Stimulated activated CD4-positive, alpha-beta T cell treated with anti-CD3 and anti-CD28 coated beads, Interleukin-4, amount 100 ng/mL, for 48 hours (primary cell): ENCODE results near the gene TEKT5.
A peak's percentile ranks its signal among the peaks of the same experiment; 100 is the strongest.
"Not testable (repeated sequence)": the region's sequence is repeated elsewhere in the genome, so short reads cannot be mapped to it uniquely, and the experiment has no call there.

Source experiments
- DNase-seq, 2 donors: peaks; one replicate each; pipeline ENCODE4 v3.0.0-alpha.2; 2020; ENCODE audit warnings: low read depth in 2 of 2

Gene TEKT5

DNA sequence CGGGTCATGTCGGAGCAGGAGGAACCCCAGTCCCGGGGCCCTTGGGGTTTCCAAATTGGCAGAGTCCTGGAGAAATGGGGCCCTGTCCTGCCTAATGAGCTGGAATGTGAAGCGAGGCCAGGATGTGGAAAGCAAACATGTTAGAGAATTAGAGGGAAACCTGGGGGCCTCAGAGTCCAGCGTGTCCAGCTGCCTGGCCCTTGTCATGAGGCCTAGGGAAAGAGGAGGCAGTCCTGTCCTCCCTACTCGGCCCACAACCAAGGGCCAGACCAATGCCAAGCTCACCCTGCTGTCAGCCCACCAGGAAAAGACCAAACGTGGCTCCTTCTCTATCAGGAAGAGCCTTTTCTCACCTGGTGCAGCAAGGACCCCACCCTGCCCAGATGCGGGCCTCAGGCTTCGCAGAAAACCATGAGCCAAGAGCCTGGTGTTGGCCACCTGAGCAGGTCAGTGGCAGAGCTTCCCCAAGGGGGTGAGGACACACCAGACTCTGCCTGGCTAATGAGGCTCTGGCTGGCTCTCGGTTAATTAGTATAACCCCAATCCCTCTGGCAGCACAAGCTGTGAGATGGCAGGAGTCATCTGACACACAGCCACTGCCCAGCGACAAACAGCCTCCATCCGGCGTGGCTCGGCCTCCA is 10.1 kb downstream of the TEKT5 start:
- DNase-seq, result no peak

DNA sequence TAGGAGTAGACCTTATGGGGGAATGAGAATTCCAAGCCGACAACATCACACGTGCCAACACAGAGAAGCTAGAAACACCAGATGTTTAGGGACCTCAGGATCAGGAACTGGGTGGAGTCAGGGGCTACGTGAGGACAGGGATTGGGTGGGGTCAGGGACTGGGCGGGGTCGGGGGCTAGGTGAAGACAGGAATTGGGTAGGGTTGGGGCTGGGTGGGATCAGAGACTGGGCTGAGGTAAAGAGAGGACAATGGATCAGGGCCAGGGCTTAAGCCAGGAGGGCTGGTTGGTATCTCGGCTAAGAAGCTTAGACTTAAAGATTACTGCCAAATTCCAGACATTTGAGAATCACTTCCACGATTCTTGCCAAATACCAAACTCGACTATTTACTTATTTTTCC is 11.6 kb downstream of the TEKT5 start:
- DNase-seq, result no peak

DNA sequence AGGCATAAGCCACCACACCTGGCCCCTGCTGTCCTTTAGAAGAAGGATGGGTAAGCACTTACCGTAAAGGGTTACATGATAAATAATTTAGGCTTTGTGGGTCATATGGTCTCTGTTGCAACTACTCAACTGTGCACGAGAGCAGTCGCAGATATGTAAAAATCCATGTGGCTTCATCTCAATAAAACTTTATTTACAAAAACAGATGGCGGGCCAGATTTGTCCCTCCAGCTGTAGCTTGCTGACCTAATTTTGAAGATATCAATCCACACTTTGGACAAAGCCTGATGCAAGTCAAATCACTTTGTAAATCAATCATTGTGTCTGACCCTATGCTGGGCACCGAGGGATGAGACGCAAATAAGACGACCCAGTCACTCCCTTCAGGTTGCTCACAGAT is 12.1 kb downstream of the TEKT5 start:
- no peak for DNase-seq

DNA sequence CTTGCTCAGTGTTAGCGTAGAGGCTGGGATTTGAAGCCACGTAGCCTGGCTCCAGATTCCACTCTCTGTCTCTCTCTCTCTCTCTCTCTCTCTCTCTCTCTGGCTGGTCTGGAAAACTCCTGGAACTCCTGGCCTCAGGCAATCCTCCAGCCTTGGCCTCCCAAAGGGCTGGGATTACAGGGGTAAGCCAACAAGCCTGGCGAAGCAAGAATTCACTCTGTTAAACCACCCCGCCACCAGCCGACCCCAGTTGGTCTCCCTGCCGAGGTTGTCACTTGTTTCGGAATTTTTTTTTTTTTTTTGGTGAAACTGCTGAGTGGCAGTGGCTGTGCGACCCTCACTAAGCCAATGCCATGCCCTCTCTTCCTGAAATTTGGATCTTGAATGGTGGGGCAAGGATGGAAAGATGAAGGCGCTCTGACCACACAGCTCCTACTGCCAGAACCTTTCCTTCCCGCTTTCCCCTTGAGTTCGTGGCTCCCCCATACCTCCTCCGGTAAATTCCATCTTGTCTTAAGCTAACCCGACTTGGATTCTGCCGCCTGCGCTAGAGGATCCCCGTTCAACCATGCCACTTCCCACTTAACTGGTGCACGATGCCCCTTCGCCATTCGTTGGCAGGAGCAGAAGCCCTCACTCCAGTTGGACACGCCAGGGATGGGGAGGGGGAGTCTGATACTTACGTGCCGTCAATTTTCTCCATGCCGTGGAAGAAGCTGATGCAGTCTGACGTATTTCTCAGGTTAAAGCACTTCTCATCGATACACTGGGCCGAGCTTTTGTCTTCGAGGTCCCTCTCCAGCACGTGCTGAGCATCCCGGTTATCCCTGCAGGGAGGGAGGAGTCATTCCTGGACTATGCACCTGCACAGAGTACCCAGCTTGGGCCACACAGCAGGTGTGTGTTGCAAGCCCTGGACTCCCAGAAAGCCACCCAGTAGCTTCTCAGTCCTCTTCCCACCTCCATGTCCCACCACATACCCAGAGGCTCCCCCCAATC is 13.1 kb downstream of the TEKT5 start:
- no peak for DNase-seq

DNA sequence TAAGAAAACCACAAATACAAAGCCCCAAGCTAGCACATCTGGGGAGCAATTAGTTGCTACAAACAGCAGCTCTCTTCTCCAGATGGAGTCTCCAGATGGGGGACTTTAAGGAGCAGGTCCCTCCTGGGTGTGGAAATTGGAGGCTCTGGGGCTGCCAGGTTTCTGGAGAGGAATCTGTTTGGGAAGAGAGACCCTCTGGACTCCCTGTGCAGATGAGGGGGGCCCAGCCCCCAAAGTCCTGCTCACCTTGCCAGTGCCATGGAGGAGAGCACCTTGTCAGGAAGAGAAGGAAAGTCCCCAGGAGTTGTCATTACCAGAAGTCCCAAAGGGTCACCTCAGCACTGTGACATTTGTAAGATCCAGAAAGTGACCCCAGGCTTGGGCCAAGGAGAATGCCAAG is 14.8 kb downstream of the TEKT5 start:
- no peak for DNase-seq

DNA sequence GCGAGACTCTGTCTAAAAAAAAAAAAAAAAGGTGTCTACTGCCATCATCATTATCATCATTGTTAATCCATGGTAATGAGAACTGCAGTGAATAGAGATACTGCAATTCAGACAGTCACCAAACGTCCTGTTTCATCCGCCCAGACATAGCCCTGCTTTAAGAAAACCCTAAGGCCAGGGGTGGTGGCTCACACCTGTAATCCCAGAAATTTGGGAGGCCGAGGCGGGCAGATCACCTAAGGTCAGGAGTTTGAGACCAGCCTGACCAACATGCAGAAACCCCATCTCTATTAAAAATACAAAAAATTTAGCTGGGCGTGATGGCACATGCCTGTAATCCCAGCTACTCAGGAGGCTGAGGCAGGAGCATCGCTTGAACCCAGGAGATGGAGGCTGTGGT is 15.3 kb downstream of the TEKT5 start:
- DNase-seq, result not testable (repeated sequence)

DNA sequence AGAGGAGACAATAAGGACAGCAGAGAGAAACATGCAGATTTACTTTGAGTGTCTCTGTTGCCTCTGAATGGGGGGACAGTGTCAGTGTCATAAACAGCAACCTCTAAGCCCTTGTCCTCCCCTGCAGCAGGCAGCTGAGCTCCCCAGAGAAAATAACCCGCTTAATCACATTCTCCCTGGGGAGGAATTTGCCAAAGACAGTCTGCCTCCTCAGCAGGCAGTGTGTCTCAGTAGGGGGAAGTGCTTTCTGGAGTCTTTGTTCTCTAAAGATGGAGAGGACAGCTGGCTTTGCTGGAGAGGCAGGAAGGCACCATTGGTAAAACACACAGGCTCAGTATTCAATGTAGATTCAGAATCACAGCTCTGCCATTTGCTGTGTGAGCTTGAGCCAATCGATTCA is 16.1 kb downstream of the TEKT5 start:
- no peak for DNase-seq

DNA sequence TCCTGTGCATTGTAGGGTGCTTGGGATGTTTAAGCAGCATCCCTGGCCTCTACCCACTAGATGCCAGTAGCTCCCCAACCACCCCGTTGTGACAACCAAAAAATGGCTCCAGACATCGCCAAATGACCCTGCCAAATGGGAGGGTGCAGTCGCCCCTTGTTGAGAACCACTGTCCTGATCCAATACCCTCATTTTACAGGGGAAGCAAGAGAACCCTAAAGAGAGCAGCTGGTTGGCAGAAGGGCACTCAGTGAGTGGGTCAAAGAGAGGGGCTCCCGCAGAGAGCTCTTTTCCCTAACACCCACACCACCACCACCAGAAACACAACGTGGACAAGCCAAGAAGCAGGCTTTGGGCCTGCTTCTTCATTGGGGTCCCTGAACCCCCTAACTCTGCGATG is 18.4 kb downstream of the TEKT5 start:
- DNase-seq, result no peak

DNA sequence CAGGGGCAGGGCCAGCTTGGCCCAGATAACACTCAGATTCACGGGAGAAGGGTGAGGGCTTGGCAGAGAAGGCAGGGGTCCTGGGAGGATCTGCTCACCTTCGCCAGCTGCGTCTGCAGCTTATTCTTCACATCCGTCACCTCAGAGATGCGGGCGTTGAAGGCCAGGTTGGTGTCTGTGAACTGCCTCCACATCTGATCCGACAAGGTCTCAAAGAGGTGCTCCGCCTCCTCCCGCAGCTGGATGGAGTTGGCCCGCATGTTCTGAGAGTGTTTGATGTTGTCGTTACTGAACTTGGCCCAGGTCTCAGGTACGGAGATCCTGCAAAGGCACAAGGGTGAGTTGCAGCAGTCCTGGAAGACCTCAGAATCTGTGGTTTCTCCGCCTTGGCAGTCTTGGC is 18.9 kb downstream of the TEKT5 start:
- no peak for DNase-seq

DNA sequence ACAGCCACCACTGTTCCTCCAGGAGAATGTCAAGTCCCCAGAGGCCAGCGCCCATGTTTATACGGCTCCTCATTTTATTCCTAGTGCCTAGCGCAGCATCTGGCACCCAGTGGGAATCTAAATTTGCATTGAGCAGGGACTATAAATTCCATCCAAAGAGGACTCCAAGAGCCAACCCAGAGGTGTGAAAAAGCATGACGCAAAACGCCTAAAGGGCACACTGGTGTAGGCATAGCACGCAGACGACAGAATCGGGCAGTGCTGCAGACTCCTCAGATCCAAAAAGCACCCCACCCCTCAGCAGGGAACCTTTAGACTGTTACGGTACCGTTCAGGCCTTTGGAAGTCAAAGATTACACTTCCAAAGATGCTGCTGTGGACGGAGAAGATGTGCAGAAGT is 19.5 kb downstream of the TEKT5 start:
- no peak for DNase-seq

DNA sequence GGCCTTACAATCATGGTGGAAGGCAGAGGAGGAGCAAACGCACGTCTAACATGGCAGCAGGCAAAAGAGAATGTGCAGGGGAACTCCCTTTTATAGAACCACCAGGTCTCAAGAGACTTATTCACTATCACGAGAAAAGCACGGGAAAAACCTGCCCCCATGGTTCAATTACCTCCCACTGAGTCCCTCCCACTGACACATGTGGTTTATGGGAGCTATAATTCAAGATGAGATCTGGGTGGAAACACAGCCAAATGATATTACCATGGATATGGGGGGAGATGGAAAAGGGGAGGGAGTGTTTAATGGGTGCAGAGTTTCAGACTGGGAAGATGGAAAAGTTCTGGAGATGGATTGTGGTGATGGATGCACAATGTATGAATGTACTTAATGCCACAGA is 23.0 kb downstream of the TEKT5 start:
- DNase-seq, result no peak

DNA sequence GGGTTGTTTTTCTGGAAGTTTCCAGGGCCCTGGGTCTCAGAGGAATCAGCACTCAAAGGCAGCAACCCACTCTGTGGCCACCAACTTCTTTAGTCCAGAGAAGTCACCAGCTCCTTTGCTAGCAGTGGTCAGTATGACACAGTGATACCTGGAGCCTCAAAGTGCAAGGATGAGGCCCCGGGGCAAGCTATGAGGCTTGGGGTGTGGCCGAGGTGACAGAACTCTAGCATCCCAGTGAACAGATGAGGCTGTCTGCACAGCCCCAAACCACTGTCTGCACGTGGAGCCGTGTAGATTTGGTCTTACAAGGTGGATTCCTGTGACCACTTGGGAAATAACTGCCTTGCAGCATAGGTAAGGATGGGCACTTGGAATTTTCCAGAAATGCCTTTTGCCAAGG is 24.9 kb downstream of the TEKT5 start:
- no peak for DNase-seq

DNA sequence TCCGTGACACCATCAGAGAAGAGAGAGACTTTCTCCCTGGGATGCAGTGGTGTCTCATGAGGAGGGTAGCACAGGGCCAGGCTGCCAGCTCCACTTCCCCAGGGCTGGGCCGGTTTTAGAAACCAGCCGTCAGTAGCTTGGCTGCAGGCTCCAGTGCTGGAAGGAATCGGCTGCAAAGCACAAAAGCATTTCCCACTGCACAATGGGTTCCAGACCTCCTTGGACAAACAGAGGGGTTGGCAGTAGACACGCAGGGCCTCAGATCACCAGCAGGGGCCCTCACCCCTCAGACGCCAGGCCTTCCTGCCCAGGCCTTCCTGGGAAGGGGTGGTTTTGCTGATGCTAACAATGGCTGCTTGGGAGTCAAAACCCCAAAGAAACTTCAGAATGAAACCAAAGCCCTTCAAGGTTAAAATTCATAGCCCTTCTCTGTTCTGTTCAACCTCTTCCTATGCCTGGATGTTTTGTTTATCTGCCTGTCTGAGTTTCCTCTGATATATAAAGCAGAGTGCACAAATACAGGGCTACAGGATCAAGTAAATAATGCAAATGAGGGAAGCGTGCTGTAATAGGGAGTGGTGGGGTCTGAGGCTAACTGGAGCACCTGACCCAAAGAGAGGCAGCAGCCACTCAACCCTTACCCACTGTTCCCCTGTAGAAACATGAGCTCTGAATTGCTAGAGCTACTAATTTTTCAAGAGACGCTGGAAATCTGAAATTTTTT is 26.2 kb downstream of the TEKT5 start:
- peak in 1 of 2 donors; percentile 2 for DNase-seq

DNA sequence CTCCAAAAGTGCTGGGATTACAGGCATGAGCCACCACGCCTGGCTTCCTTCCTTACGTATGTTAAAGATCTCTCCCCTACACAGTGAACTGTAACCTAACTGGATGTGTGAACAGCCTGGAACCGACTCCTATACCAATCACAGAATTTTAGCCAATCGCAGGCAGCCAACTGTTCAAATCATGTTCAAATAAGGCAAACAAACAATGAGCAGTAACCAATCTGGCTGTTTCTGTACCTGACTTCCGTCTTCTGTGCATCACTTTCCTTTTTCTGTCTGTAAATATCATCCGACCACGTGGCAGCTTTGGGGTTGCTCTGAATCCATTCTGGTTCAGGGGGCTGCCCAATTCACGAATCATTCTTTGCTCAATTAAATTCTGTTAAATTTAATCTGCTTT is 27.5 kb downstream of the TEKT5 start:
- no peak for DNase-seq

DNA sequence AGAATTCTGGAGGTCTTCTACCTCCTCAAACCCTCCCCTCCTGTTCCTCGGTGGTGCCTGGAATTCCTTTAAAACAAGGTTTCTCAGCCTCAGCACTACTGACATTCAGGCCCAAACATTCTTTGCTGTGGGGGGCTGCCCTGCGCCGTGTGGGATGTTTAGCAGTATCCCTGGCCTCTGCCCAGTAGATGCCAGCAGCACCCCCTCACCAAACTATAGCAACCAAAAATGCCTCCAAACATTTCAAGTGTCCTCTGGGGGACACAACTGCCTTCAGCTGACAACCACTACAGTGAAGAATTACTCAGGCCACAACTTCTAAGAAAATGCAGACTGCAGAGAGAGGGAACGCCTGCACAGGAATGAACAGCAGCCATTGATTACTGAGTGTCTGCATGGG is 28.4 kb downstream of the TEKT5 start:
- DNase-seq, result no peak

DNA sequence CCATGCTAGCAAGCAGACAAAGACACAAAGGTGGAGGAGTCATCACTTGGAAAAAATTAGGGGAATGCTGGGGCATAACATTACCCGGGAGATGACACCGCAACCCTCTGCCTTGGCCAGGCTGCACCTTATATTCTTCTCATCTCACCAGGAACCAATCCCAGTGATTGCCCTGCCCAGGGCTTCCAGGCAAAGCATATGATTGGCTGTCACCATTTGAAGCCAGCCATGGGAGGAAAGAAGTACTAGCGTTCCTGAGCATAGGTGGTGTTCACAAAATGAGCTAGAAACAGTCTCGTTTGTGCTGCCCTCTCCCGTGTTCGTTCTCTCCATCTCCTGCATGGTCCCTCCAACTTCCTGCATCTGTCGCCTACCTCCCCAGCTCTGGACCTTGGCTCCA is 29.6 kb downstream of the TEKT5 start:
- DNase-seq, result no peak

DNA sequence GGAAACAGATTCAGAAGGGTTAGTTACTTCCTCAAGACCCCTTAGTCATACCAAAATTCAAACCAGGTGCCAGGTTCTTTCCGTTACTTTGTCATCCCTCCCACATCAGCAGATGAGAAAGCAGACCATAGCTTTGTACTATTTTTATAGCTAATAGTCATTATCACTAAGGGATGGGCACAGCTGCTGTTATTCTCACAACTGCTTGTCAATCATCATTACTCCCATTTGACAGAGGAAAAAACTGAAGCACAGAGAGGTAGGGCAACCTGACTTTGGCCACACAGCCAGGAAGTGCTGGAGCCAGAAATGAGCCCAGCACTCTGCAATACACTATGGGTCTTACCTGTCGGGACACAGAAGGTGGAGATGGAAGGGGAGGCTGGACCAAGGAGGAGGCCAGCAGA is 30.0 kb downstream of the TEKT5 start:
- DNase-seq, result no peak

DNA sequence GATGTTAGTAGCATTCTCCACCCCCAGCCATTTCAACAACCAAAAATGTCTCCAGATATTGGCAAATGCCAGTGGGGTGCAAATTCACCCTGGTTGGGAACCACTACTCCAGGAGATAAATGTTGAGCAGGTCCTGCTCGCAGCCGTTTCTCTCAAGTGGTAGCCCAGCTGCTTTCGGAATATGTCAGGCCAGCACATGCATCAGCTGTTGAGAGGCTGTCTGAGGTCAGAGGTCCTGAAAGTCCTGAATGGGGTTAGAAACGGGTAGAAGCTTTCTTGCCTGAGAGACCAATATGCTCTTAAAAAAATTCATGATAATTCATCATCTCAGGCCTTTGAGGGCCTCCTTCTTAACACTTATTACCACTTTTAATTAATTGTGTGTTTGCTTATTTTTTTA is 31.0 kb downstream of the TEKT5 start:
- DNase-seq, result no peak

DNA sequence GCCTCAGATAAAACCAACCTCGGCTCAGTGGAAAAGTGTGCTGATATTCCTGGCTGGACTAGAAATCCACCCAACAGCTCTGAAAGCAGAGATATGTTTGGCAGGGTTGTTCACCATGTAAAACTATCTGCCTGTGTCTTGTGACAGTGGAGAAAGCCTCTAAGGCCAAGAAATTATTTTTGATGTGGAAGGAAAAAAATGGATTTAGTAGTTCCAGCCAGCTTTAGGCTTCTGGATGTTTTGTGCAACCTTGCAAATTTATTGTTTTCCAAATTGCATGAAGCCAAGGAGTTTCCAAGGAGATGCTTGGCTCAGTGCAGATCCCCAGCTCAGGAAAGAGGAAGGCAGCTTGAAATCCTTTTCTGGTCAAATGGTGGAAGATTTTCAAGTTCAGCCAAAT is 31.6 kb downstream of the TEKT5 start:
- DNase-seq, result no peak

DNA sequence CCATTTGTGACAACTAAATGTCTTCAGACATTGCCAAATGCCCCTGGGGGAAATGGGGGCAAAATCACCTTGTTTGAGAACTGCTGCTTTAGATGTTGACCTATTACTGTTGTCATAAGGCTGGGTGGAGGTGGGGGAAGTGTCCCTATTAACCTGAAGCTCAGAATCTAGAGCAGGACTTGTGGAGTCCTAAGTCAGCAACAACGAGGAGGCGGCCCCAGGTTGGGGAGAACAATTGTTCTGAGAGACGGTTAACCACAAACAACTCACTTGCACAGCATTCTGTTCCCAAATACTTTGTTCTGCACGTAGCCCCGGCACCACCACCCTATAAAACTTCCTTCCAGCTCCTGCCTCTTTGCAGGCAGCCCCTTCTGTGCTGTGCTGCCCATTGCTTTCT is 32.5 kb downstream of the TEKT5 start:
- DNase-seq, result no peak

DNA sequence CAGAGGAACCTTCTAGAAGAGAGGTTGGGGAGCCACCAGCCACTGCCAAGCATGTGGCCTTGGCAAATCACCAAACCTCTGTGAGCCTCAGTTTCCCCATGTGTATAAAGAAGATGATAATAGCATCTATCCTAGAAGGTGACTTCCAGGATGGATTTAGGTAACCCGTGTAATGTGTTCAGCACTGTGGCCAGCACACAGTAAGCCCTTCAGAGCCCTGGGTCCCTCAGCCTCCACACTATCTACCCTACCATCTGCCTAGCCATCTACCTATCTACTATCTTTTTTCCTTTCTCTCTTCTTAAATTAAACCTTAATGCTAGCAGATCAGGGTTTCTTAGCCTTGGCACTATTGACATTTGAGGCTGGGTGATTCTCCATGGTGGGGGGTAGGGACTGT is 33.0 kb downstream of the TEKT5 start:
- DNase-seq, result no peak

DNA sequence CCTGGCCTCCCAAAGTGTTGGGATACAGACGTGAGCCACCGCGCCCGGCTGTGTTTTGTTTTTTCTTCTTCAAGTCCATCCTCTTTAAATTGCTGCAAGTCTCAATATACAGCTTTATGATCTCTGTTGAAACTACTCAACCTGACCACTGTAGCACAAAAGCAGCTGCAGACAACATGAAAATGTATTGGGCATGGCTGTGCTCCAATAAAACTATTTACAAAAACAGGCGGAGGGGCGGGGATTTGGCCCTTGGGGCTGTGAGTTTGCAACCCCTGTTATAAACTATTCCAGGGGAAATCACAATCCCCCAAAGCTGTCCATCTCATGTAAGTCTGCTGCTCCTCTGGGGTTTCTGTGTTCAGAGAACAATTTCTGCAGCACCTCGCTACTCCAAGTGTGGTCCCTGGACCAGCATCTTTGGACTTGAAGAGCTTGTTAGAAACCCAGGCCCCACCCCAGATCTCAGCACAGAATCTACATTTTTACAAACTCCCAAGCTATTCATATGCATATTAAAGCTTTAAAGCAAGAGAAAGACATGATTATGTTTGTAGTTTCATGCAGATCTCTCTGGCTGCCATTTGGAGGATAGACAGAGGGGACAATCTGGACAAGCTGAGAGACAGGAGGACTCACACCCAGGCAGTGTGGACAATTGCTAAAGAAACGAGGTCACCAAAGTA is 33.6 kb downstream of the TEKT5 start:
- no peak for DNase-seq
